ENCODE data around the gene ZNF792.

DNA sequence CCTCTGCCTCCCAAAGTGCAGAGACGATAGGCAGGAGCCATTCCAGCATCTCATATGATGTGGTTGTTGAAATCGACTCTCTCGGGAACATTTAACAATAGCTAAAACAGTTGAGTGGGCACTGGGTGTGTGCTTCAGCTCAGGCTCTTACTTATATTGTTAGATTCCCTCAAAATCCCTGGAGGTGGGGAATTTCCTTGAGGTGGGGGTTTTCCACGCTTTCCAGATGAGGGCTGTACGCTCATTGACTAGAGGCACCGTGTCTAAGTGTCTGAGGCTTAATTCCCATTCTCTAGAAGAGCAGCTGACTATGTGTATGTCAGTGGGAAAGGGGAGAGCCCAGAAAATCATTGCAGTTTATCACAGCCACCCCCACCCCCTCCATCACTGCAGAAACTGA lies 25.3 kb upstream of the ZNF792 start:
- TF ChIP-seq, protein P1, sequence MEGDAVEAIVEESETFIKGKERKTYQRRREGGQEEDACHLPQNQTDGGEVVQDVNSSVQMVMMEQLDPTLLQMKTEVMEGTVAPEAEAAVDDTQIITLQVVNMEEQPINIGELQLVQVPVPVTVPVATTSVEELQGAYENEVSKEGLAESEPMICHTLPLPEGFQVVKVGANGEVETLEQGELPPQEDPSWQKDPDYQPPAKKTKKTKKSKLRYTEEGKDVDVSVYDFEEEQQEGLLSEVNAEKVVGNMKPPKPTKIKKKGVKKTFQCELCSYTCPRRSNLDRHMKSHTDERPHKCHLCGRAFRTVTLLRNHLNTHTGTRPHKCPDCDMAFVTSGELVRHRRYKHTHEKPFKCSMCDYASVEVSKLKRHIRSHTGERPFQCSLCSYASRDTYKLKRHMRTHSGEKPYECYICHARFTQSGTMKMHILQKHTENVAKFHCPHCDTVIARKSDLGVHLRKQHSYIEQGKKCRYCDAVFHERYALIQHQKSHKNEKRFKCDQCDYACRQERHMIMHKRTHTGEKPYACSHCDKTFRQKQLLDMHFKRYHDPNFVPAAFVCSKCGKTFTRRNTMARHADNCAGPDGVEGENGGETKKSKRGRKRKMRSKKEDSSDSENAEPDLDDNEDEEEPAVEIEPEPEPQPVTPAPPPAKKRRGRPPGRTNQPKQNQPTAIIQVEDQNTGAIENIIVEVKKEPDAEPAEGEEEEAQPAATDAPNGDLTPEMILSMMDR (IDR thresholded peaks at IDR 0.05; ENCODE audit: borderline replicate concordance, extremely low read depth, low read length, poor library complexity, severe bottlenecking): no peak
- TF ChIP-seq EZH2 (IDR thresholded peaks at IDR 0.05; ENCODE audit: borderline replicate concordance, low read depth, low read length, severe bottlenecking): no peak
